NCI-H1694 treated with DMSO at 0.1 percent for 48 hours (cell line): Measurements from ENCODE around the gene ALK.

Experiments
- DNase-seq: peaks from one replicate; lab custom pipeline; 2025; lab: John Stamatoyannopoulos, UW

Gene ALK

DNA sequence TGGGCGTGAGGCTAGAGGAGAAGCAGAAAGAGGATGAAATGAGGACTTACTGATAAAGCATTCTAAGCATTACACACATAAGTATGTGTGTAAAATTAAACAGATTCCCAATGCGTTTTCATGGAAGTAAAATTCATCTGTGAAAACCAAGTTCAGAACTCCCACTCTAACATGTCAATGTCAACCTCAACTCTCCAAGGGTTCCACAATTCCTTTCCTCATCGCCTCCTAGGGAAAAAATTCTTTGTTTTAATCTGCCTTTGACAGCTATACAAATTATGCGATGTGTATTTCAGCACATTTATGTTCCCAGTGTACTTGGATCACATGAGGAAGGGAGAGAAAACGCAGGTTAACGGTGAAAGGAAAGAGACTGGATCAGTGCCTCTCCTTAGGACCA is 729.6 kb downstream of the ALK start:
- DNase-seq: no peak

DNA sequence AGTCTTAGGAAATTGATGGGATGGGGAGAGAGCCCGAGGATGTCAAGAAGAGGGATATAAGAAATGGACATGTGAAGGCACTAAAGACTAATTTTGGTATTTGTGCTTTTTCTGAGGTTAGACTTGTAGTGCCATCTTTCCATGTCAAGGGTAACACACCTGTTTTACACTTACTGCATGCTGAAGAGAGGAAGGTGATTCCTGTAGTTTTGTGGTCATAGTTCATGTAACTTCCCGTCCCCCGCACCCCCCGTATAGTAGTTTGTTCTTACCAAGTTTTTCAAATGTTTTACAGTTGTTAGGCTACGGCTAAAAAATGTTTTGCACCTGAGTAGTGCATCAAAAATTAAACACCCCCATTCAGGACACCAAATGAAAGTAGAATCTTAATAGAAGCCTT is 732.3 kb downstream of the ALK start:
- DNase-seq: no peak

DNA sequence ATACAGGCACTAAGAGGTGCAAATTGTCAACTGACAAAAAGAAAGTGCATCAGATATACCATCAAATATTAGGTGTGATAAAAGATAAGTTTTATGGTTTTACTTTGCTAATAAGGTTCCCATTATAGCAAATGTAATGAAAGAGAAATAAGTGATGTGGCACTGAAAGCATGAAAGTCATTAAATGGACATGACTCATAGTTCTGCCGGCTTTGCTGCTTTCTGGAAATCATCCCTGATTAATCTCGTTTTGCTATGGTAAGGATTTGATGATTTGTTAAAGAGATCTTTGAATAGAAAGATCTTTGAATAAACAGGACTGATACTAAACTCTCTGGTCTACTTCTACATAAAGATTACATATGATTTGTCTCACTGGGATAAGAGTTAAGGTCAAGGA is 733.5 kb downstream of the ALK start:
- no peak for DNase-seq

DNA sequence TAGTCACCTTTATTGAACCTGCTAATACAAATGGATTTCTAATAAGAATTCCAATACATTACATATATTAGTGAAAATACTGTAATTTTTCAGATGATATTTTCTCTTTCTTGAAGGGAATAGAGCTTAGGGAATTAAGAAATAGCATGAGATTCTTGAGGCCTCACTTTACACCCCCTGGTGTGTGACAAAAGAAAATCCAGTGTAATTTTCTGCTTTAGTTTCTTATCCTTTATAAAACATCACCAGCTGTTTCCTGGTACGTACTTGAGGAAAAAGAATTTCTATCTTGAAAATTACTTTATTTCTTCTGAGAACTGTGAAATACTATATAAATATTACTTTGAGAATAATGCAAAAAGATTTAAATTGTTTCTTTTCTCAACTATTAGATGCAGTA is 734.6 kb downstream of the ALK start:
- no peak for DNase-seq

DNA sequence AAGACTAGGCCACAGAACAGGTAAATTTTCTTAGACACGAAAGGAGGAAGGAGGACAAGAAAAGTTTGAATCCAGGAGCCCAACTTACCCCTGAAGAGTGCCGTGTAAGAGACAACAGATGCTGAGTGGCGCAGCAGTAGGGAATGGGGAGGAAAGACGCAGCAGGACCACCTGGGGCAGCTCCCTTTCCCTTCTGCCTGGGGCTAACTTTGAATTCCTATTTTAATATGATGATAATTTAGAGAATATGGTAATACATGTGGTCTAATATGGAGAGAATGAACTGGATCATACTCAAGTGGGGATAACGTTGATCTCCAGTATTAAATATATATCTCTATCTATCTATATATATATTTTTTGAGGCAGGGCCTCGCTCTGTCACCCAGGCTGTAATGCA is 736.9 kb downstream of the ALK start:
- no peak for DNase-seq

DNA sequence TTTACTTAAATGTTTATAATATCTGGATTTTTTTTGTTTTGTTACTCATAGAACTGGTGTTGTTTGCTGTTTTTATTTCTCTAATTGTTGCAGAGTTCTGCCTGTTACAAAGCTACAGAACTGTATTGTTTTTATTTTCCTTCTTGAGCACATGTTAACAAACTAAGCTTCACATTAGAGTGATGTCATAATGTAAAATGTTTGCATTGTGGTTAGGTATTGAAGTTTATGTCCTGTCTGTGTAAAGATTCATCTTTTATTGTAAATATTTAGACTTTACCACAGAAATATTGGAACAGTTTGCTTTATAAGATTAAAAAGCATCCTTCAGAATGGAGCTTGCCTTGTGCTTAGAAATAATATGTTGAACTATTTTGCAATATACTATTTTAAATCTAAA is 738.5 kb downstream of the ALK start:
- no peak for DNase-seq

DNA sequence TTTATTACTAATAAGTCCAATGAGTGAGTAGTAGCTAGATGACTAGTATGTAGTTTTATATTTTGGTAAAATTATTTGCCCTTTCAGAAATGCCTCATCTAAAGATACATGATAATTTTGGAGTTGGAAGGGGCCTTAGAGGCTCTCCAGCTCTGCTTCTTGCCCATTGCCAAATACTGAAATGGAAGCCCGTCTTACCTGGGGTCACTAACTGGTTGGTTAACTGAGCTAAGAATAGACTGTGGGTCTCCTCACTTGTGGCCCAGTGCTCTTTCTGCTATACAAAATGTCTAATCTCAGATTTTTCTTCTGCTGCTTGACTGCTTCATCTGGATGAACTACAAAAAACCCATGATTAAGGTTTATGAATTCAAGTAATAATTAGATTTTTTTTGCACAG is 739.1 kb downstream of the ALK start:
- DNase-seq: no peak

DNA sequence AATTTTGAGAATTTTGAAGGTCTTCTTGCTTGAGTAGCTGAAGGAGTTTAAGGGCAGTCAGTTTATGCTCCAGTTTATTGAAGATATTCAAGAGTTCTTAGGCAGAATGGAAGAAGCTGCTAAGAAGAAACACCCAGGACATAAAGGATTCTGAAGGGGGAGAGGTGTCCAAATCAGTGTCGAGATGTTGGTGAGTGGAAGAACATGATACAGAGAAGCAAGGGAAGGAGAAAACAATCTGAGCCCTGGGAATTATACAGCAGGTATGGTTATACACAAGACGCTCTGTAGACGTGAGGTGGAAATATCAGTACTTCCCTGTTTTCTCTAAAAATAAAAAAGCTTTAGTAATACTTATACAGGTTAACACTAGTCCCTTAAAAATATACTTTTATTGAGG is 746.0 kb downstream of the ALK start:
- no peak for DNase-seq

DNA sequence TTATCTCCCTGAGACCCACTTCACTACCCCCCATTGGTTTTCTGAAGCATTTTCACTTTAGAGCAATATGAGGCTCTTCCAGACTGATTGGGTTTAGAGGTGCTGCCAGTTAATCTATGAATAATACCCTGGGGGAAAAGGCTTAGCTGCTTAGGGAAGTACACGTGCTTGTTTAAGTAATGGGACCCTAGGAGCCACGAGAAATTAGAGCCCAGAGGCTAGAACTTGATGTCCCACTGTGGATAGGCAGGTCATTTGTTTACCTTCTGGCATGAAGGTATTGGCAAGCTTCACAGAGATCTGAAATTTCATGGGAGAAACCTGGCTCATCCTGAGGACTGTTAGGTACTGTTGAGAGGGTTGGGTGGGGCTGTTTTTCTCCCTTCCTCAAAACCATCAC is 746.4 kb downstream of the ALK start:
- DNase-seq: no peak

DNA sequence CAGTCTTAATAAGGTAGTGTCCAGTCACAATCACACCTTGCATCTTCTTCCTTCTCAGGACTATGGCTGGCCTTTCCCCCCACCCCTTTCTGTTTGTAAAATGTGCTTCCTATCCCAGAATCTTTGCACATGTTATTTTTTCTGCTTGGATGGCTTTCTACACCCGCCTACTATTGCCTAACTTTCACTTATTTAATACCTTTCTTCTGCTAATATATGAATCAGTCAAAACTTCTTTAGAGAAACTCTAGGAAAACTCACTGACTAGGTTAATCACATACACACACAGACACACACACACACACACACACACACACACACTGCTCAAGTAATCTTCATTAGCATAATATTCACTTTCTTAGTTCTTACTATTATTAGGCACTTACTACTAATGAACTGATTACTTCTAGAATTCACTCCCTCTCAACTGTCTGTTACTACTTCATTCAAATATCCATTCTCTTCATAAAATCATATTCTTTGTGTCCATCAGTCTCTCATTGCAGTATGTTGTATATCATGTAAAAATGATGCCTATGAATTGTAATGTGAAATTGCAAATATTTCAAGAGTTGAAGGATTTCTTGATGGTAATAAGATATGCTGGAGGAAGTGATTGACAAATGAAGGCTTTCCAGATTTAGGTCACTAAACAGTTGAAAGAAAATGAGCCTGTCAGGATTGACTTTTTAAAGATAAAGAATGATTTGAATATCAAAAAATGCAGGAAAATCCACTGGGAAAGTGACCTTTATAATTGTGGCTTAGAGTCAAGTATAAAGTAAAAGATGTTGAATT is 754.9 kb downstream of the ALK start:
- no peak for DNase-seq

DNA sequence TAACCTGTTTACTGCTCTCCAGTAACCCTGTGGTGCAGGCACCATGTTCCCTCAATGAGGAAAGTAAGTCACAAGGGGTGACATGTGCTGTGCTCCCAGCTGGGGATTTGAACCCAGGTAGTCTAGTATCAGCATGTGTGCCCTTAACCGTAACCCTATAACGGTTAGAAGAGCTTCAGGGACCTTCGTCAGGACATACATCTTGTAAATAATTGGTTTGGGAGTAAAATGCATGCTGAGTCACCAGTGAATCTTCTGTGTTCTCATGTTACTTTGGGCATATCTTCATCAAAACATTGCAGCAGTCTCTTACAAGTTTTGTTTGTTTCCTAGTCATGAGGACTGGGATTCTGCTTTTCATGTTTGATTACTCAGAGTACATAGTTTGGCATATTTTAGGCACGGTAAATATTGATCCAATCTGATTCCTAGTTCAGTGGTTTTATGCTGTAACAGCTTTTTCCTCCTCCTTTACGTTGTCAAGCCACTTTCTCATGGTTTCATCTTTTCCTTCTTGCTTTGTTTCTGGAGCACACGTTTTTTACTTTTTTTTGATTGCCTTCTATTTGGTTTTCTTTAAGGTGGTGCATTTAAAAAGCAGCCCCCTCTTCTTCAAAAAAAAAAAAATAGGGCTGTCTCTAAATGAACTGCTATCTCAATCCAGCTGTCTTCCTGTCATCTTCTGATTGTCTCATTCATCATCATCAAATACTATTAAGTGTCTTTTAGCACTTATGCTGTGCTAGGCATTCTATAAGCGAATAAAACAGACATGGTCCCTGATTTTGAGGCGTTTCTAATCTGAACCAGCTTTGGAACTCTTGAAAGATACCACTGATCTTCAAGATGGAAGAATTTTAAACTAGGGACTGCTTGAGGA is 755.8 kb downstream of the ALK start:
- DNase-seq: no peak

DNA sequence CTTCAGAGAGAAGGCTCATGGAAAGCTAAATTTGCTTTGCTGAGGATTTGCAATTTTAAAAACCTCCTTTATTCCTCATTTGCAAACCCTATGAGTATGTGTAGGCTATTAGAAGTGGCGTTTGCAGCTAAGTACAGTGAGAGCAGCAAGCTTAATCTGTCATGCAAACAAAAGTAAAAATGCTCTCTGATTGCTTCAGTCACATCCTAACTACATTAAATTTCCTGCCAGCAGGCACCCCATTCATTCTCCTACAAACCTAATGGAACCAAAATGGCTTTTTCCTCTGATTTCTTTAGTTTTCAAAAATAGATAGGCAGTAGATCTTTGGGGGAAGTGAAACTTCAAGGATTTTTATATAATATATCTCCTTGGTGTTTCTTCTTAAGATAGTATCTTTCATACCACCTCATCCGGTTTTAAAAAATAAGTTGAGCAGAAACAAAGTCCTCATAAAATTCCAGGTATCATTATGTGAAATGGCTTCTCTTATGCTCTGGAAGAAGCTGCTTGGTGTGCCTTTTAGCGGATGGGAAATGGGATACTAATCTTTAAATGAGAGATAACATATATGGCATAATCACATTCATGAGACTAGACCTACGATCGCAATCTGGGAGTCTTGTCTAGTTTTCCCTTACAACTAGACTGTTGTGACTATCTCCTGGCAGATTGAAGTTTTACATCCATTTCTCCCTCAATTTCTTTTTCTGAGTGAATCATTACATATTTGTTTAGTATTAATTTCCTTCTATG is 757.1 kb downstream of the ALK start:
- DNase-seq: no peak

DNA sequence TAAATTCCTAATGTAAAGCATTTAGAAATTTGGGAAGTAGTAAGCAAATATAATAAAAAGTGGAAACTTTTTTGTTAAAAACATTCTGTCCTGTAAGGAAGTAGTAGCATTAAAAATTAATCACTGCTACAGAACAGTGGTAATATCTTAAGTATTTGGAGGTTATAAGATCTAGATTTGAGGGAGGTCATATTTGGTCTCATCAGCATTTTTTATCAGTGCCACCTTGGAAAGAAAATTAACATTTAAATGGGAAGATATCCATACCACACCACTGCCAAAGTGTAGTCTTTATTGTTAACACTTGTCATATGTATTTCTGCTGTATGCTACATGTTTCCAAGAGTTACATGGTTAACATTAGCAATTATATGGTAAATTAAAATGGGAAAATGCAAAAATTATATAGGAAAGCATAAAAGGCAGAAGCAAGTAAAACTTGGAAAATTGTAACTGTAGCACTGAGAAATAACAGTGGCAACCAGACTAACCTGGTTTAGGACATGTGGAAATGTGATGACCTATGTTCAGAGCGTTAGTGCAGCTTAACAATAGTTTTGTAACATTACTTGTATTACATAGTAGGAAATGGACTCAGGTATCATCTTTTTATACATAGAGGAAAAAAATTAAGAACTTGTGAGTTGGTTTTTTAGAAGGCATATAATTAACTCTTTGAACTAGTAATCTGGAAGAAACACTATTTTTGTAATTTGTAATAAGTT is 759.0 kb downstream of the ALK start:
- DNase-seq: no peak

DNA sequence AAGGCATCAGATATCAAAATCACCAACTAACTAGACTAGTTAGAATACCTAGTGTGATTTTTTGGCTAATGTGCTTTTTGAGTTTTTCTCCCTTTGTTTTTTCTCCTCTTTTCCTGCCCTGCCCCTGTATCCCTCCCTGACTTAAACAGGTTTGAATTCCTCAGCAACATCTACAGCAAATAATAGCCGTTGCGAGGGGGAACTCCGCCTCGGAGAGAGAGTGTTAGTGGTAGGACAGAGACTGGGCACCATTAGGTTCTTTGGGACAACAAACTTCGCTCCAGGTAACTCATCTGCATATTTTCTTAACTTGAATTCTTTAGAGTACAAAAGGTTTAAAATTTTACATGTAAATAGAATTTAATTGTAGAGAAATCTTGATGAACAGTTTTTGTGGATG is 761.2 kb downstream of the ALK start:
- DNase-seq: no peak

DNA sequence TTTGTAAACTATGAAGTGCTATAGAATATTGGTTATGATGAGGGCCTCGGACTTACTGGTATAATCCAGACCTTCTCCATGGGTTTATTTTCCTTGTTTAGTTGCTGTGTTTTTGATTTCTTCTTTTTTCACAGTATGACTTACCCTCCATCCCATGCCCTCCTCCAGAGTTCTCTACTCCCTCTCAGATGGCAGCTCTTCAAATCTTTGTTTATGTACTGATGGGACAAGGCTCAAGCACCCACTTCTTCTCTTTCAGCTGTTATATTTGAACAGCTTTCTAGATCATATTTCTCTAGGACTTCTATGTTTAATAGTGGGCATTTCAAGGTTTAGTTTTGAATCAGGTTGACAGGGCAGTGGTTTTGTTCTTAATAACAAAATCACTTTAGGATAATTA is 762.3 kb downstream of the ALK start:
- DNase-seq: no peak

DNA sequence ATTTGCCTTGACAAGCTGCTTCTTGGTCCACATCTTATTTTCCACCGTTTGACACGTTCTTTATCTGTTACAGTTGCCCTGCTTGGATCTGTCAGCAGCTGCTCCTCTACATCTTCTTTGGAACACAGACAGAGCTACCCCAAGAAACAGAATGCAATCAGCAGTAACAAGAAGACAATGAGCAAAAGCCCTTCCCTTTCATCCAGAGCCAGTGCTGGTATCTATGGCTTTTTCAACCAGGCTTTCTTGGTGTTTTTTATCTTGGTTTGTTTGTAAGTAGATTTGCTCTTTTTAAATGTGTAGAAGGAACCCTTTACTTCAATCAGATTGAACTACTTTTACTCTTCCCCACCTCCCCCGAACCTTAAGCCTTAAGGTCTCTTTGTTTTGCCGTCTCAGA is 764.3 kb downstream of the ALK start:
- DNase-seq: no peak

DNA sequence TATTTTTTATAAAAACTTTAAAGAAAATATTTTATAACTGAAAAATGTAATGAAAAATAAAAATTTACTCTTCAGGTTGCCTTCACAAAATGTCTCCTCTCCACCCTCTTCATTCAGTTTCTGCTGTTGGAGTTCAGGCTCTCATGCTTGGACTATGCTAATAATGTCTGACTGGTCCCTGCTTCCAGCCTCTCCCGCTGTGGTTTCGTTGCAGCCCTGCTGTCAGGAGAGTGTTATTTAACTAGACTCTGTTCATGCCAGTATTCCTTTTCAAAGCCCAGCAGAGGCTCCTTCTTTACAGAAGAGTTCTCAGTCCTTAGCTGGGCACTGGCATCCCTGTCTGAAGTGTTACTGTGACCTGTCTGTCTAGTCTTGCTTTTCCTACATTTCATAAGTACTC is 765.8 kb downstream of the ALK start:
- DNase-seq: no peak

DNA sequence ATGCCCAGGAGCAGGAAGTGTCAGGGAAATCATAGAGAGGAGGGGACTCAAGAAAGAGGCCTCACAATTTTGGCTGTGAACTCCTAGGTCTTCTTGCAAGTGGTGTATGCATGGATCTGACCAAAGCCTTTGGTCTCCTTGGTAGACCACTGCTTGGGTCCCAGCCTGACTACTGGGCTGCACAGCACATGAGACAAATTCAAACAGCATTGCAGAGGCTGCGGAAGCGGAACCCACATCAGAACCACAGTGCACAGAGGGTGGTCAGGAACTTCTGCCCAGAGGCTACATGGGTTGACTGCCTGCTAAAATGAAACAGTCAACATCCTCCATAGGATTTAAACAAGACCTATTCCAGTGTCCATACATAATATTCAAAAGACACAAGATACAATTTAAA is 766.8 kb downstream of the ALK start:
- no peak for DNase-seq

DNA sequence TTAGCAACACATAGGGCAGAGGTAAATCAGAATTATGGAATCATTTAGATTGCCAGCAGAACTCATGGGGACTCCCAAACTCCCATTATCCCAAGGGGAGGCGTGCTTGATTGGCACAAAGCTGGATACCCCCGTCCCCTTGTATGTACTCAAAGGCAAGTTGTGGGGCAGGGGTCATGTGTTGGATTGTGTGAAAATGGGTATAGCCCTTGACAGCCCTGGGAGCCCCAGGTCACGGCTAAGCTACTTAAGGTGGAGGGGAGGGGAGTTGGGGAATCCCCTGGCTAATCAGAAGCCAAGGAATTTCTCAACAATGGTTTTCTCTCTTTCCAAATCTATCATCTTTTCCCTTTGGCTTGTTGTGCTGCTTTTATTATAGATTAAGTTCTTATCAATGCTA is 773.4 kb downstream of the ALK start:
- no peak for DNase-seq

DNA sequence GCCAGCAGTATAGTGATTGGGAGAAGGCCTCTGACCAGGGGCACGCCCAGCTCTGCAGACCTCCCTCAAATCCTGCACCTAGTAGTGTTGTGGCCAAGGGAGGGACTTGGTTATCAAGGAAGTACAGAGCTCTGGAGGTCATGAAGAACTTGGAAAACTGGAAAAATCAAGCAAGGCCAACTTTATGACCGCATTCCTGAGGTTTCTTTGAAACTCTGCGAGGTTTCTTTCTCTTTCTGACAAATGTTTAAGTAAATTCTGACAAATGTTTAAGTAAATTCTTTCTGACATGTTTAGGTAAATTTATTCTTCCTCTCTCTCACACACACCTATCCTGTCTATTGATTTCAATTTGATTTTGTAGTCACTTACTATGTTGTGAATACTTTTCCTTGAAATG is 775.2 kb downstream of the ALK start:
- no peak for DNase-seq

DNA sequence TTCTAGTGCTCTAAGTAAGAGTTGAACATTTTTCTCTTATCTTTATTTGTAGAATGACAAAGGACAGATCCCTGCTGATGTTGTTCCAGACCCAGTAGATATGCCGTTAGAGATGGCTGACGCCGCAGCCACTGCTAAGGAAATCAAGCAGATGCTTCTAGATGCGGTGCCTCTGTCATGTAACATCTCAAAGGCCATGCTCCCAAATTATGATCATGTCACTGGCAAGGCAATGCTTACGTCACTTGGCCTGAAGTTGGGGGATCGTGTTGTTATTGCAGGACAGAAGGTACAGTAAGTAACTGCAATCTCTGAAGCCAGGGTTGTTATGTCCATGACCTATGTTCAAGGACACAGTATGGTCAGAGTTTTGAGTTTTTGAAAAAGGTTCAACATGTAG is 777.7 kb downstream of the ALK start:
- DNase-seq: no peak
